HepG2 (cell line): ENCODE measurements around the gene CCR8. TPM values are rescaled to one million over a fixed set of nuclear protein-coding genes. Genes with fewer than 3 reads are reported as not detected.

Experiments used
- ATAC-seq: fragments of 200-7000 bp; cut with Tn5 transposase; 3 replicates; pipeline ENCODE4 v1.9.1; 2020; ENCODE audit warnings: mild to moderate bottlenecking, moderate library complexity
- BruUV-seq: library from RNA; stranded (reverse); fragments of 400-500 nt; replicated peaks from 2 replicates; lab custom pipeline; 2021; lab: Mats Ljungman, UMichigan
- CTCF ChIA-PET: fragments of 300-600 bp; formaldehyde crosslinking; extraction: SDS; loops from one replicate; lab custom pipeline; 2021; ENCODE audit warnings: low total read pairs, inconsistent platforms, low intra/inter-chr PET ratio; lab: Yijun Ruan, JAX
- POLR2A ChIA-PET: fragments of 350-600 bp; sonication (Branson Sonifier 250); formaldehyde crosslinking; loops from one replicate; lab custom pipeline; 2020; ENCODE audit warnings: antibody characterized with exemption, inconsistent platforms; lab: Yijun Ruan, JAX
- DNase-seq: peaks from one replicate; pipeline ENCODE4 v3.0.0-alpha.2; 2015; ENCODE audit warnings: low spot score
- FAIRE-seq: peaks from 3 replicates; lab custom pipeline; 2011; peaks lifted over from hg19 to GRCh38; lab: Jason Lieb, UNC
- H2AFZ ChIP-seq: one replicate; pipeline ENCODE4 v1.6.1; 2011; ENCODE audit warnings: low read length, inconsistent platforms
- H3K27ac ChIP-seq: fragments of 300-600 bp; 3 replicates; pipeline ENCODE4 v1.8.0; 2011; ENCODE audit warnings: mixed run types, mild to moderate bottlenecking, mixed read lengths, low read length, inconsistent platforms; ENCODE audit not compliant: insufficient read depth; ENCODE audit errors: extremely low read length
- H3K27me3 ChIP-seq, 2 experiments: fragments of 200-600 bp in 1 of 2; 2 replicates in 1 of 2; 3 replicates in 1 of 2; pipeline versions ENCODE4 v1.6.0 to v1.8.0; 2011; ENCODE audit warnings: low read length in 2 of 2, mild to moderate bottlenecking in 2 of 2, moderate library complexity in 2 of 2, inconsistent platforms in 1 of 2; ENCODE audit not compliant: insufficient read depth in 2 of 2, control insufficient read depth in 1 of 2
- H3K36me3 ChIP-seq, 2 experiments: fragments of 200-600 bp in 1 of 2; replicated peaks in 1 of 2; 2 replicates in 1 of 2; 3 replicates in 1 of 2; pipeline versions ENCODE4 v1.5.1 to v1.8.0; 2011; ENCODE audit warnings: low read length in 2 of 2, inconsistent platforms in 1 of 2; ENCODE audit not compliant: insufficient read depth in 2 of 2, control insufficient read depth in 1 of 2
- H3K4me1 ChIP-seq: 2 replicates; pipeline ENCODE4 v1.5.1; 2012; ENCODE audit warnings: low read length, inconsistent platforms; ENCODE audit not compliant: insufficient read depth
- H3K4me2 ChIP-seq: 2 replicates; pipeline ENCODE4 v1.6.0; 2011; ENCODE audit warnings: low read depth, low read length, inconsistent platforms
- H3K4me3 ChIP-seq, 3 experiments: fragments of 200-600 bp in 1 of 3; sonication (generic), shearing (Covaris generic) in 1 of 3; replicated peaks in 1 of 3; 2 replicates each; pipeline ENCODE4 v1.5.1; 2011 to 2016; ENCODE audit warnings: low read length in 3 of 3, inconsistent platforms in 2 of 3, low read depth in 2 of 3, mild to moderate bottlenecking in 2 of 3, control low read depth in 1 of 3, mixed read lengths in 1 of 3; ENCODE audit not compliant: insufficient read depth in 1 of 3
- H3K79me2 ChIP-seq: one replicate; pipeline ENCODE4 v1.6.1; 2011; ENCODE audit warnings: low read length, inconsistent platforms; ENCODE audit not compliant: insufficient read depth
- H3K9ac ChIP-seq: 2 replicates; pipeline ENCODE4 v1.6.0; 2011; ENCODE audit warnings: mild to moderate bottlenecking, low read depth, low read length, inconsistent platforms; ENCODE audit not compliant: insufficient read depth
- H3K9me3 ChIP-seq: 2 replicates; pipeline ENCODE4 v1.5.1; 2012; ENCODE audit warnings: mild to moderate bottlenecking, low read length
- H4K20me1 ChIP-seq: 2 replicates; pipeline ENCODE4 v1.6.0; 2011; ENCODE audit warnings: inconsistent platforms, mild to moderate bottlenecking, low read length, moderate library complexity; ENCODE audit not compliant: insufficient read depth
- ARID4A ChIP-seq: sonication (generic); formaldehyde crosslinking; IDR thresholded peaks from 2 replicates; pipeline ENCODE4 v1.5.0; 2020; ENCODE audit warnings: mild to moderate bottlenecking, missing genetic modification reagents, borderline replicate concordance
- JUND ChIP-seq: sonication (generic); formaldehyde crosslinking; IDR thresholded peaks from 2 replicates; pipeline ENCODE4 v1.8.0; 2022; ENCODE audit warnings: mild to moderate bottlenecking, missing genetic modification reagents
- KIAA2018 ChIP-seq: sonication (generic); formaldehyde crosslinking; IDR thresholded peaks from 2 replicates; pipeline ENCODE4 v1.5.0; 2020; ENCODE audit warnings: mild to moderate bottlenecking, missing genetic modification reagents, borderline replicate concordance
- SSRP1 ChIP-seq: IDR thresholded peaks from 2 replicates; pipeline ENCODE4 v1.6.1; 2016; ENCODE audit warnings: control low read depth
- ZEB1 ChIP-seq: IDR thresholded peaks from 2 replicates; pipeline ENCODE4 v1.6.1; 2012; ENCODE audit warnings: mild to moderate bottlenecking, low read depth, inconsistent platforms; ENCODE audit not compliant: insufficient replicate concordance
- ZNF251 ChIP-seq: sonication (generic); formaldehyde crosslinking; IDR thresholded peaks from 2 replicates; pipeline ENCODE4 v1.9.0; 2021; ENCODE audit warnings: mild to moderate bottlenecking, missing genetic modification reagents
- ZNF580 ChIP-seq: IDR thresholded peaks from 2 replicates; pipeline ENCODE4 v1.6.1; 2016; ENCODE audit warnings: low read depth, borderline replicate concordance
- ZNF737 ChIP-seq: sonication (generic); formaldehyde crosslinking; IDR thresholded peaks from 2 replicates; pipeline ENCODE4 v1.5.0; 2020; ENCODE audit warnings: missing genetic modification reagents, mild to moderate bottlenecking, borderline replicate concordance
- ZNF792 ChIP-seq: IDR thresholded peaks from 2 replicates; pipeline ENCODE4 v1.6.1; 2016
- WGBS: methylation state at CpG from one replicate; pipeline ENCODE4 v1.1.6; 2017; ENCODE audit warnings: low lambda C conversion rate; 5-methylcytosine and 5-hydroxymethylcytosine counted together
- in situ Hi-C: cut with HindIII; loops from 2 replicates; pipeline ENCODE4 v1.10.0; 2017; ENCODE audit warnings: low pct_unique_long_range_greater_than_20kb; ENCODE audit not compliant: extremely low pct_ligation_motif_present
- intact Hi-C: fragments of 100-400 bp; cut with micrococcal nuclease; formaldehyde crosslinking; loops from one replicate; pipeline ENCODE4 v1.10.0; 2022; ENCODE audit not compliant: unreplicated experiment
- polyA plus RNA-seq, 8 experiments: library from polyadenylated mRNA; depleted of rRNA in 3 of 8; stranded (reverse) in 7 of 8; unstranded in 1 of 8; fragments of >200 nt; fragmentation: Illumina TruSeq in 4 of 8; extraction: Trizol in 4 of 8; gene quantifications; 2 replicates each; pipeline versions ENCODE4 v1.2.1 to v1.2.3, GENCODE V29; 2011 to 2016; ENCODE audit warnings: low read depth in 4 of 8, missing spikeins in 1 of 8, mixed read lengths in 1 of 8; ENCODE audit not compliant: insufficient read depth in 1 of 8
- total RNA-seq, 5 experiments: library from RNA; depleted of rRNA; stranded (reverse); fragments of >200 nt; fragmentation: Illumina TruSeq; extraction: Trizol; gene quantifications; 2 replicates each; pipeline ENCODE4 v1.2.3, GENCODE V29; 2016; ENCODE audit warnings: low read depth in 1 of 5

Gene CCR8
- total and polyA plus RNA-seq, 2 of the 13 experiments (the other 11 are each of a cell fraction or from before 2014, with no cell fraction given): not detected

- TF ChIP-seq ARID4A: 0 out of 2 replicates have a peak, but pooled peaks have one; percentile 19
- TF ChIP-seq ZNF580 (CRISPR knock-in tag): no peak
- TF ChIP-seq, all 625 proteins: peak for 3
These were observed 34.9 kb upstream of the CCR8 start (continued) for GRCh38 chr3:39294446-39295183.

GRCh38 chr3:39295184-39295775, 34.2 kb upstream of the CCR8 start:
- H3K4me2 ChIP-seq: peak overlapping the region; percentile 40
- POLR2A ChIA-PET: no interaction called here
- no peaks in the 10 kb centered on the region for H3K79me2 ChIP-seq
- intact Hi-C loops: no loop called here
- H3K9me3 ChIP-seq: peaks cover 18% of the 10 kb centered on the region
- WGBS: 41% methylated on average over 4 of the region's 5 CpGs
- H3K27me3 ChIP-seq: peaks cover 0 to 1% of the 10 kb centered on the region in 2 experiments; a peak in 2 of 5 replicates
- H3K27ac ChIP-seq: no peak overlapping the region
- CTCF ChIA-PET: no interaction called here
- H3K36me3 ChIP-seq: no peaks in the 10 kb centered on the region
- DNase-seq (no peak), FAIRE-seq (no peak), ATAC-seq (no peak)
- H4K20me1 ChIP-seq: no peaks in the 10 kb centered on the region
- H3K4me3 ChIP-seq: no peak overlapping the region
- peaks cover 59% of the 10 kb centered on the region for H3K4me1 ChIP-seq
- no peak overlapping the region for H3K9ac ChIP-seq
- in situ Hi-C loops: no loop called here
- BruUV-seq: no TSS peak
- H2AFZ ChIP-seq: no peak overlapping the region
- no peak for TF ChIP-seq KIAA2018 (CRISPR knock-in tag)
- TF ChIP-seq ZNF251: no peak
- no peak for TF ChIP-seq ZEB1
- no peak for TF ChIP-seq SSRP1 (CRISPR knock-in tag)
- no peak for TF ChIP-seq JUND (CRISPR knock-in tag)
- TF ChIP-seq ZNF792: no peak
- no peak for TF ChIP-seq ZNF737 (CRISPR knock-in tag)
